Neural progenitor cell (in vitro differentiated cells): ENCODE results near the gene MASTL.

Experiments used
- CTCF ChIP-seq: fragments of 200-600 bp; sonication (generic); IDR thresholded peaks from 2 replicates; pipeline ENCODE4 v1.5.1; 2017; ENCODE audit warnings: antibody characterized with exemption, mild to moderate bottlenecking
- EZH2 ChIP-seq: fragments of 200-600 bp; sonication (generic); IDR thresholded peaks from 2 replicates; pipeline ENCODE4 v1.6.1; 2017; ENCODE audit warnings: antibody characterized with exemption, mild to moderate bottlenecking, moderate library complexity
- EZH2phosphoT487 ChIP-seq: fragments of 200-600 bp; sonication (generic); IDR thresholded peaks from 2 replicates; pipeline ENCODE4 v1.6.1; 2017; ENCODE audit warnings: antibody characterized with exemption

DNA sequence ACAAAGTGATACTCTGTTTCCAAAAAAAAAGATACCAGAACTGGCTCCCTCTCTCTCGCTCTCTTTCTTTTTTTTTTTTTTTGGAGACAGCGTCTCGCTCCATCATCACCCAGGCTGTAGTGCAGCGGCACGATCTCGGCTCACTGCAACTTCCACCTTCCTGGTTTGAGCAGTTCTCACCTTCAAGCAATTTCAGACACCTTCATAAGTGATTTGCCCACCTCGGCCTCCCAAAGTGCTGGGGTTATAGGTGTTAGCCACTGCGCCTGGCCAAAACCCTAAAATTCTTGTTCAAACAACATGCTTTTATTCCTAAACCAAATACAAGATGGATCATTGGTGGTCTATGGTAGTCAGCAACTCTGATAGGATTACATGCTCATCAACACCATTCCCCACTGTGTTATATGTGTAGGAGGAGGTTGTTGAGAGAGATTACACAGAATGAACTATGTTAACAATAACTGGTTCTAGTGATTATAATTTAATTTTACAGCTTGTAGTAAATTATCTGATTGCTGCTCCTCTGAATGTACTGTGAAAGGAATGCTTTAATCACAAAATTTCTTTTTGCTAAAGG is 69.9 kb downstream of the MASTL start:
- no peak for TF ChIP-seq CTCF
- TF ChIP-seq EZH2phosphoT487, result no peak
- TF ChIP-seq EZH2, result no peak
